Neuron (in vitro differentiated cells): ENCODE data around the gene PSMB10.

Experiments used
- H2AFZ ChIP-seq: one replicate; pipeline ENCODE4 v1.6.1; 2013; ENCODE audit warnings: low read depth, mild to moderate bottlenecking, inconsistent platforms, low read length, moderate library complexity
- H3K27me3 ChIP-seq: one replicate; pipeline ENCODE4 v1.6.1; 2013; ENCODE audit warnings: low read length; ENCODE audit not compliant: insufficient read depth
- H3K36me3 ChIP-seq: one replicate; pipeline ENCODE4 v1.6.1; 2013; ENCODE audit warnings: low read length; ENCODE audit not compliant: insufficient read depth
- H3K4me1 ChIP-seq: one replicate; pipeline ENCODE4 v1.6.1; 2013; ENCODE audit warnings: low read length; ENCODE audit not compliant: insufficient read depth
- H3K4me3 ChIP-seq: 2 replicates; pipeline ENCODE4 v1.5.1; 2013; ENCODE audit warnings: mild to moderate bottlenecking, low read length, moderate library complexity
- H3K9me3 ChIP-seq: one replicate; pipeline ENCODE4 v1.6.1; 2013; ENCODE audit warnings: low read length

Gene PSMB10

GRCh38 chr16:67897231-67897630 lies 39.4 kb downstream of the PSMB10 start:
- Histone ChIP-seq H2AFZ (no peak overlapping the region), H3K4me3 (no peak overlapping the region), H3K9me3 (no peaks in the 10 kb centered on the region), H3K27me3 (no peaks in the 10 kb centered on the region), H3K36me3 (no peaks in the 10 kb centered on the region), H3K4me1 (peaks cover 25% of the 10 kb centered on the region)

DNA sequence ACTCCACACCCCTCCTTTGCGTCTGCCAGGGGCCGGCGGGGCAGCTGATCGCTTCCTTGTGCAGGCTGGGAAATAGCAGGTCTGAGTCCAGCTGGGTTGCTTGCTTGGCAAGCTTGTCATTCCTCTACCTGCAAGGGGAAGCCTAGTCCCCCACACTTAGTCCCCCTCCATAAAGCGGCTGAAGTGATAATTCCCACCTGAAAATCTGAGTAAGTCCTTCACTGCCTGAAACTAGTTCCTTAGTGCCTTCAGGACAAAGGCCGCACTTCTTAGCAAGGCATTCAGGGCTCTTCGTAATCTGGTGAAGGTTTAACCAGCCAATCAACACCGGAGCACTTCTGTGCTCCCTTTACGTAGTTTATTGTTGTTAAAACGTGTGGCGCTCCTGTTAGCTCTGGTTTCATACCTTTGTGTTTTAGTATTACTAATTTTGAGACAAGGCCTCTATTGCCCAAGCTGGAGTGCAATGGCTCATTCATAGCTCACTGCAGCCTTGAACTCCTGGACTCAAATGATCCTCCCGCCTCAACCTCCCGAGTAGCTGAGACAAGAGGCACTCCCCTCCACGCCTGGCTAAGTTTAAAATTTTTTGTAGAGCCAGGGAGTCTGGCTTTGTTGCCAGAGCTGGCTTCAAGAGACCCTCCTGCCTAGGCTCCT lies 42.8 kb downstream of the PSMB10 start:
- no peaks in the 10 kb centered on the region for H3K9me3 ChIP-seq

DNA sequence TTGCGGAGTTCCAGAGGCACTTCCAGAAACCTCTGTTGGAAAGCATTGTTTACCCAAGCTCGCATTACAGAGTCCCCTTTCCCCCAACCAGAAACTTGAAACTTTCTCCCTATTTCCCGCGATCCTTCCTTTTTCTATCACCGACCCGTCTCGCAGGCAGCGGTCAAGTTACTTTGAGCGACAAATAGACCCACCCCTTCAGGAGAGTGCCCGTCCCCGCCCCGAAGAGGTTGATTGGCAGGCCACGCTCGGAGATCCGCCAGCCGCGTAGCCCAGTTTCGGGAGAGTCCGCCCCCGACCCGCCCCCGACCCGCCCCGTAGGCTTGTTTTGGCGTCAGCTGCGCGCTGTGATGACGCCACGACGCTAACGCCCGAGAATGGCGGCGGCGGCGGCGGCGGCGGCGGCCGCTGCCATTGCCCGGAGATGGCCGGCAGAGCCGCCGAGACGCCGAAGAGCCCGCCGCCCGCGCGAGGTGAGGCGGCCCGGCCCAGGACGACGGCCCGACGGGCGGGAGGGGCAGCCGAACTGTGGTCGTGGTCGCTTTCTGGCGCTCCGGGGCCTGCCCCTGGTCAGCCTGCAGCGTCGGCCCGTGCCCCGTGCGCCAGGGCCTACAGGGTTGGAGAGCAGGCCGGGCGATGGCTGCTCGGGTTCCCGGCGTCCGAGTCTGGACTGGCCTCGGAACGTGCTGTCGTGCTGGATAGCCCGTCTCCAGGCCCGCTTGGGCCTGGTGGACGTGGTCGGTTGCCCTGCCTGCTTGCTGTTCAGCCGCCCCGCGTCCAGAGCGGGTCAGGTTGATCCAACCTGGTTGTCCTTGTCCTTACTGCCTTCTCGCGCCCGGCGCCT lies 43.5 kb downstream of the PSMB10 start, which contains the start of gene PSKH1:
TSS of gene PSKH1 (plus strand) at position 356 of the 844 bp plus-strand sequence. CDS start 15,496 bp downstream, outside the sequence.
- peaks cover 26% of the 10 kb centered on the region for H3K4me1 ChIP-seq
- H3K36me3 ChIP-seq, result no peaks in the 10 kb centered on the region
- H2AFZ ChIP-seq, result peak within 1 kb of the TSS; percentile 77
- no peaks in the 10 kb centered on the region for H3K9me3 ChIP-seq
- no peaks in the 10 kb centered on the region for H3K27me3 ChIP-seq
- peak within 1 kb of the TSS; percentile 100 for H3K4me3 ChIP-seq

More for the DNA sequence above, 42.8 kb downstream of the PSMB10 start:
- peaks cover 26% of the 10 kb centered on the region for H3K4me1 ChIP-seq
- no peaks in the 10 kb centered on the region for H3K36me3 ChIP-seq
- peak overlapping the region; percentile 100 for H3K4me3 ChIP-seq
- peak overlapping the region; percentile 20 for H2AFZ ChIP-seq
- H3K27me3 ChIP-seq, result no peaks in the 10 kb centered on the region

- Histone ChIP-seq H3K9me3 (no peaks in the 10 kb centered on the region), H3K27me3 (no peaks in the 10 kb centered on the region), H3K36me3 (no peaks in the 10 kb centered on the region), H3K4me1 (peaks cover 26% of the 10 kb centered on the region), H2AFZ (peak overlapping the region; percentile 77), H3K4me3 (peak overlapping the region; percentile 53)
These were observed 44.3 kb downstream of the PSMB10 start for GRCh38 chr16:67892375-67892774.

DNA sequence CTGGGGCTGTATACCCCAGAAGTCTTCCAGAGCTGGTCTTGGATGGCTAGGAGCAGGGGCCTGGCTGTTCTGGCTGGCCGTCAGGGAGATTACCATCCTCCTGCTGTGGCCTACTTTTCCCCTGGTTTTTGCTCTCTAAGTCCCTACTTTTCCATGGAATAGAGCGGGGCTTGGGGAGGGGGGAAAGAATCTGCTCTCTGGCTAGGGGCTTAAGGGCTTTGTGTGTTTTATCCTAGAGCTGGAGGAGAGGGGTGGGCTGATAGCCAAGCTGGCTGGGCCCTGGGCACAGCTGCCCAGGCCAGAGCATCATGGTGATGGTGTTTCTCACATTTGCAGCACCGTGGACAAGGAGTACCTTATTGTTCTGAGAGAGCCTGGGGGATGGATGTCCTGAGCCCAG lies 48.3 kb downstream of the PSMB10 start:
- Histone ChIP-seq H3K4me1 (peaks cover 6% of the 10 kb centered on the region), H3K36me3 (peaks cover 17% of the 10 kb centered on the region), H3K4me3 (no peak overlapping the region), H3K27me3 (no peaks in the 10 kb centered on the region), H3K9me3 (no peaks in the 10 kb centered on the region), H2AFZ (no peak overlapping the region)

GRCh38 chr16:67886387-67886786 lies 50.3 kb downstream of the PSMB10 start:
- Histone ChIP-seq H3K27me3 (no peaks in the 10 kb centered on the region), H3K4me3 (no peak overlapping the region), H3K9me3 (no peaks in the 10 kb centered on the region), H3K36me3 (peaks cover 36% of the 10 kb centered on the region), H2AFZ (no peak overlapping the region), H3K4me1 (no peaks in the 10 kb centered on the region)

DNA sequence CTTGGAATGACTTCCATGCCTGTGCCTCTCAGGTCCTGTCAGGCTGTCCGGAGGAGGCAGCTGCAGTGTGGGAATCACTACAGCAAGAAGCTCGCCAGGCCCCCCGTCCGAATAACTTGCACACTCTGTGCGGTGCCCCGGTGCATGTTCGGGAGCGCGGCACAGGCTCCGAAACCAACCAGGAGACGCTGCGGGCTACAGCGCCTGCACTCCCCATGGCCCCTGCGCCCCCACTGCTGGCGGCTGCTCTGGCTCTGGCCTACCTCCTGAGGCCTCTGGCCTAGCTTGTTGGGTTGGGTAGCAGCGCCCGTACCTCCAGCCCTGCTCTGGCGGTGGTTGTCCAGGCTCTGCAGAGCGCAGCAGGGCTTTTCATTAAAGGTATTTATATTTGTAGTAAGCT lies 50.7 kb downstream of the PSMB10 start:
- Histone ChIP-seq H3K4me3 (no peak overlapping the region), H3K27me3 (no peaks in the 10 kb centered on the region), H2AFZ (no peak overlapping the region), H3K9me3 (no peaks in the 10 kb centered on the region), H3K36me3 (peaks cover 40% of the 10 kb centered on the region), H3K4me1 (no peaks in the 10 kb centered on the region)

GRCh38 chr16:67885545-67885944 lies 51.1 kb downstream of the PSMB10 start:
- H3K36me3 ChIP-seq, result peaks cover 45% of the 10 kb centered on the region
- H3K4me1 ChIP-seq, result no peaks in the 10 kb centered on the region
- H3K9me3 ChIP-seq, result no peaks in the 10 kb centered on the region
- H3K27me3 ChIP-seq, result no peaks in the 10 kb centered on the region
- H3K4me3 ChIP-seq, result no peak overlapping the region
- H2AFZ ChIP-seq, result no peak overlapping the region

GRCh38 chr16:67884684-67885083 lies 52.0 kb downstream of the PSMB10 start, which contains the start of gene NRN1L:
TSS of gene NRN1L (plus strand) at chr16:67884885. CDS start at chr16:67884904, 19 bp downstream.
- no peaks in the 10 kb centered on the region for H3K27me3 ChIP-seq
- no peak within 1 kb of the TSS for H2AFZ ChIP-seq
- no peaks in the 10 kb centered on the region for H3K4me1 ChIP-seq
- H3K36me3 ChIP-seq, result peaks cover 53% of the 10 kb centered on the region
- no peaks in the 10 kb centered on the region for H3K9me3 ChIP-seq
- H3K4me3 ChIP-seq, result no peak within 1 kb of the TSS
